ENCODE data around the gene DOC2B. TPM values are rescaled to one million over a fixed set of nuclear protein-coding genes. Genes with fewer than 3 reads are reported as not detected.

The DOC2B gene
- total RNA-seq, 1 experiment from 2014 or later, result 2.7 TPM

DNA sequence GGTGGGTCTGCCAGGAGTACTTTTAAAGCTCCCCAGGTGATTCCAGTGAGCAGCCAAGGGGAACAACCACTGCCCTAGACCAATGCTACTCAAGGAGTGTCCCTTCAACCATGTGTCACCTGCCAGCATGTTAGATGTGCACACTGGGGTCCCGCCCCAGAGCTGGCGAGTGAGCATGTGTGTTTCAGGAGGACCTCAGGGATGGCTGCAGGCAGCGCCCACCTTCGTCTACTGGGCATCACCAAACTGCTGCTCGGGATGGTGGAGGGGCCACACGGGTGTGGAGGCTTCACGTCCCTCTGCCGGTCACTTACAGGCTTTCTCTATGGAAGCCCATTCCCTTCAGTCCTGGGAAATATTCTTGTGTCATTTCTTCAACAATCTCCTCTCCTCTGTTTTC lies 29.0 kb upstream of the DOC2B start (continued):
- TF ChIP-seq, protein P1, sequence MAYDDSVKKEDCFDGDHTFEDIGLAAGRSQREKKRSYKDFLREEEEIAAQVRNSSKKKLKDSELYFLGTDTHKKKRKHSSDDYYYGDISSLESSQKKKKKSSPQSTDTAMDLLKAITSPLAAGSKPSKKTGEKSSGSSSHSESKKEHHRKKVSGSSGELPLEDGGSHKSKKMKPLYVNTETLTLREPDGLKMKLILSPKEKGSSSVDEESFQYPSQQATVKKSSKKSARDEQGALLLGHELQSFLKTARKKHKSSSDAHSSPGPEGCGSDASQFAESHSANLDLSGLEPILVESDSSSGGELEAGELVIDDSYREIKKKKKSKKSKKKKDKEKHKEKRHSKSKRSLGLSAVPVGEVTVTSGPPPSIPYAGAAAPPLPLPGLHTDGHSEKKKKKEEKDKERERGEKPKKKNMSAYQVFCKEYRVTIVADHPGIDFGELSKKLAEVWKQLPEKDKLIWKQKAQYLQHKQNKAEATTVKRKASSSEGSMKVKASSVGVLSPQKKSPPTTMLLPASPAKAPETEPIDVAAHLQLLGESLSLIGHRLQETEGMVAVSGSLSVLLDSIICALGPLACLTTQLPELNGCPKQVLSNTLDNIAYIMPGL (CRISPR knock-in tag; IDR thresholded peaks at IDR 0.05), result no peak
- TF ChIP-seq, protein P2, sequence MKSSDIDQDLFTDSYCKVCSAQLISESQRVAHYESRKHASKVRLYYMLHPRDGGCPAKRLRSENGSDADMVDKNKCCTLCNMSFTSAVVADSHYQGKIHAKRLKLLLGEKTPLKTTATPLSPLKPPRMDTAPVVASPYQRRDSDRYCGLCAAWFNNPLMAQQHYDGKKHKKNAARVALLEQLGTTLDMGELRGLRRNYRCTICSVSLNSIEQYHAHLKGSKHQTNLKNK (CRISPR knock-in tag; IDR thresholded peaks at IDR 0.05), result no peak
- TF ChIP-seq EMX1 (CRISPR knock-in tag; IDR thresholded peaks at IDR 0.05) (no peak), CREM (CRISPR knock-in tag; IDR thresholded peaks at IDR 0.05) (no peak), IRF2 (CRISPR knock-in tag; IDR thresholded peaks at IDR 0.05; ENCODE audit: borderline replicate concordance, low read depth) (no peak), ZNF219 (CRISPR knock-in tag; IDR thresholded peaks at IDR 0.05; ENCODE audit: borderline replicate concordance) (no peak)
- TF ChIP-seq, protein P3, sequence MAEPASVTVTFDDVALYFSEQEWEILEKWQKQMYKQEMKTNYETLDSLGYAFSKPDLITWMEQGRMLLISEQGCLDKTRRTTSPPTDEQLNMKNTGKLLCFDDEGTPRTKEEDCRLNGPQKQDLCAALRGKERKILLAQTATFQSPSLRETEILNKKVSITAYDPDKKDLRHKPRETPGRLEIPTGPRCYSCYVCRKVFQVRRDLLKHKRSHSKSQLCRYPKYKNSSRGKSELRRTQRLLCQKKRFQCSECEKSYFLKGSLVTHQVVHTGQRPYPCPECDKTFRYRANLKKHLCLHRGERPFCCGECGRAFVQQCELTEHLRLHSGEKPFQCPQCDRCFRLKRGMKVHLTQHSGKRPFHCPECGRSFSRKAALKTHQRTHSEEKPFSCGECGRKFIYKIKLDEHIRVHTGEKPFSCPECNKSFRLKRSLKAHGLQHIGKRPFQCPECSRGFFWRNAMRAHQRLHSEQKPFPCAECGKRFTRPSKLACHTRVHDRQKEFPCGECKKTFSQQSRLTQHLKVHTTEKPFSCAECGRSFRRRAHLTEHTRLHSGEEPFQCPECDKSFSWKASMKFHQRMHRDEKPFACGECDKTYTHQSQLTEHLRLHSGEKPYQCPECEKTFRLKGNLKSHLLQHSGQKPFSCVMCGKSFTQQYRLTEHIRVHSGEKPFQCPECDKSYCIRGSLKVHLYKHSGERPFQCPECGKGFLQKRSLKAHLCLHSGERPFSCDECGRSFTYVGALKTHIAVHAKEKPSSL (CRISPR knock-in tag; conservative IDR thresholded peaks at IDR 0.05), result no peak
- TF ChIP-seq, protein P4, sequence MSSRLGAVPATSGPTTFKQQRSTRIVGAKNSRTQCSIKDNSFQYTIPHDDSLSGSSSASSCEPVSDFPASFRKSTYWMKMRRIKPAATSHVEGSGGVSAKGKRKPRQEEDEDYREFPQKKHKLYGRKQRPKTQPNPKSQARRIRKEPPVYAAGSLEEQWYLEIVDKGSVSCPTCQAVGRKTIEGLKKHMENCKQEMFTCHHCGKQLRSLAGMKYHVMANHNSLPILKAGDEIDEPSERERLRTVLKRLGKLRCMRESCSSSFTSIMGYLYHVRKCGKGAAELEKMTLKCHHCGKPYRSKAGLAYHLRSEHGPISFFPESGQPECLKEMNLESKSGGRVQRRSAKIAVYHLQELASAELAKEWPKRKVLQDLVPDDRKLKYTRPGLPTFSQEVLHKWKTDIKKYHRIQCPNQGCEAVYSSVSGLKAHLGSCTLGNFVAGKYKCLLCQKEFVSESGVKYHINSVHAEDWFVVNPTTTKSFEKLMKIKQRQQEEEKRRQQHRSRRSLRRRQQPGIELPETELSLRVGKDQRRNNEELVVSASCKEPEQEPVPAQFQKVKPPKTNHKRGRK (CRISPR knock-in tag; IDR thresholded peaks at IDR 0.05; ENCODE audit: borderline replicate concordance), result no peak
- TF ChIP-seq, protein P5, sequence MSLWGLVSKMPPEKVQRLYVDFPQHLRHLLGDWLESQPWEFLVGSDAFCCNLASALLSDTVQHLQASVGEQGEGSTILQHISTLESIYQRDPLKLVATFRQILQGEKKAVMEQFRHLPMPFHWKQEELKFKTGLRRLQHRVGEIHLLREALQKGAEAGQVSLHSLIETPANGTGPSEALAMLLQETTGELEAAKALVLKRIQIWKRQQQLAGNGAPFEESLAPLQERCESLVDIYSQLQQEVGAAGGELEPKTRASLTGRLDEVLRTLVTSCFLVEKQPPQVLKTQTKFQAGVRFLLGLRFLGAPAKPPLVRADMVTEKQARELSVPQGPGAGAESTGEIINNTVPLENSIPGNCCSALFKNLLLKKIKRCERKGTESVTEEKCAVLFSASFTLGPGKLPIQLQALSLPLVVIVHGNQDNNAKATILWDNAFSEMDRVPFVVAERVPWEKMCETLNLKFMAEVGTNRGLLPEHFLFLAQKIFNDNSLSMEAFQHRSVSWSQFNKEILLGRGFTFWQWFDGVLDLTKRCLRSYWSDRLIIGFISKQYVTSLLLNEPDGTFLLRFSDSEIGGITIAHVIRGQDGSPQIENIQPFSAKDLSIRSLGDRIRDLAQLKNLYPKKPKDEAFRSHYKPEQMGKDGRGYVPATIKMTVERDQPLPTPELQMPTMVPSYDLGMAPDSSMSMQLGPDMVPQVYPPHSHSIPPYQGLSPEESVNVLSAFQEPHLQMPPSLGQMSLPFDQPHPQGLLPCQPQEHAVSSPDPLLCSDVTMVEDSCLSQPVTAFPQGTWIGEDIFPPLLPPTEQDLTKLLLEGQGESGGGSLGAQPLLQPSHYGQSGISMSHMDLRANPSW (CRISPR knock-in tag; conservative IDR thresholded peaks at IDR 0.05; ENCODE audit: low read depth), result no peak

DNA sequence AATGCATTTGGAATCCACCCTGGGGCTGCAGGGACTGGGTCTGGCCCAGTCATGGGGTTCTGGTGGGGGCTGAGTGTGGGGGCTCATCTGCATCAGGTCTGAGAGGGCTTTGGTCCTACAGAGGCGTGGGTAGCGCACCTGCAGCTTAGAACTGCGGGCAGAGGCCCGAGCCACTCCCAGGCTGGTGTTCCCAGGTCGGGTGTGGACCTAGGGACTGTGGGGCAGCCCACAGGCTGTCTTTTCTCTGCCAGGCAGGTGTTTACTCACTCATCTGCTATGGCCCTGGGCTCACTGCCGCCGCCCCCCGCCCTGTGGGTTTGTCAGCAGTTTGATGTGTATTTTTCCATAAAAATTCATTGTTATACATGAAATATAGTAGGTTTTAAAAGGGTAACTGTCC lies 27.0 kb upstream of the DOC2B start:
- DNase-seq (ENCODE audit: low spot score) (no peak), ATAC-seq (no peak)
- Mint-ChIP-seq H3K4me1 (no peaks in the 10 kb centered on the region), H3K9me3 (peaks cover 13% of the 10 kb centered on the region), H3K27ac (no peak overlapping the region), H3K27me3 (ENCODE audit: low read depth) (peaks cover 11% of the 10 kb centered on the region), H3K36me3 (peaks cover 8% of the 10 kb centered on the region), H3K4me3 (no peak overlapping the region)
- TF ChIP-seq ZNF423 (CRISPR knock-in tag; IDR thresholded peaks at IDR 0.05) (no peak), JAZF1 (CRISPR knock-in tag; IDR thresholded peaks at IDR 0.05) (no peak)
- POLR2A ChIA-PET, result no interaction called here
- CTCF ChIA-PET, result no interaction called here

DNA sequence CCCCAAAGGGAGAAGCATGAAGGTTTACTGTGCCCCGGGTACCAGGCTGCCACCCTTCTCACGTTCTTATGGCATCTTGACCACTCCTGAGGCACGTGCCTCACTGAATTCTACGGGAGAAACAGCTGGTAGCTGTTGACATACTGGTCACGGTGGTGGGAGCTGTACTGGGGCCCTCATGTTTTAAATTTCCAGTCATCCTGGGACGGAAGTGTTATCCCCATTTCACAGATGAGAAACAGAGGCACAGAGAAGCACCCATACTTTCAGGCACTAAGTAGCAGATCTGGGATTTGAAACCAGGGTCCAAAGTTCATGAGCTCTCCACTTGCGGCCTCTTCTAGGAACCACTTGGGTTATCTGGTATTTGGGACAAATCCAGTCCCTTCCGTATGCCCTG lies 26.3 kb upstream of the DOC2B start:
- Mint-ChIP-seq H3K4me3 (no peak overlapping the region), H3K9me3 (peaks cover 13% of the 10 kb centered on the region), H3K36me3 (peaks cover 8% of the 10 kb centered on the region), H3K27me3 (ENCODE audit: low read depth) (peaks cover 11% of the 10 kb centered on the region), H3K4me1 (no peaks in the 10 kb centered on the region), H3K27ac (no peak overlapping the region)
- ChIA-PET CTCF (no interaction called here), POLR2A (no interaction called here)
- DNase-seq (ENCODE audit: low spot score) (no peak), ATAC-seq (no peak)
- TF ChIP-seq ZNF219 (CRISPR knock-in tag; IDR thresholded peaks at IDR 0.05; ENCODE audit: borderline replicate concordance) (no peak), CBFB (CRISPR knock-in tag; IDR thresholded peaks at IDR 0.05; ENCODE audit: low read depth) (no peak), RELA (CRISPR knock-in tag; IDR thresholded peaks at IDR 0.05; ENCODE audit: borderline replicate concordance) (no peak), OVOL2 (CRISPR knock-in tag; IDR thresholded peaks at IDR 0.05; ENCODE audit: borderline replicate concordance) (no peak), NFE2L1 (CRISPR knock-in tag; IDR thresholded peaks at IDR 0.05) (no peak), SOX15 (CRISPR knock-in tag; IDR thresholded peaks at IDR 0.05) (no peak), EMX1 (CRISPR knock-in tag; IDR thresholded peaks at IDR 0.05) (no peak), TP53 (CRISPR knock-in tag; IDR thresholded peaks at IDR 0.05) (no peak), NR3C1 (CRISPR knock-in tag; conservative IDR thresholded peaks at IDR 0.05; ENCODE audit: low read depth) (no peak)
- TF ChIP-seq, protein P6, sequence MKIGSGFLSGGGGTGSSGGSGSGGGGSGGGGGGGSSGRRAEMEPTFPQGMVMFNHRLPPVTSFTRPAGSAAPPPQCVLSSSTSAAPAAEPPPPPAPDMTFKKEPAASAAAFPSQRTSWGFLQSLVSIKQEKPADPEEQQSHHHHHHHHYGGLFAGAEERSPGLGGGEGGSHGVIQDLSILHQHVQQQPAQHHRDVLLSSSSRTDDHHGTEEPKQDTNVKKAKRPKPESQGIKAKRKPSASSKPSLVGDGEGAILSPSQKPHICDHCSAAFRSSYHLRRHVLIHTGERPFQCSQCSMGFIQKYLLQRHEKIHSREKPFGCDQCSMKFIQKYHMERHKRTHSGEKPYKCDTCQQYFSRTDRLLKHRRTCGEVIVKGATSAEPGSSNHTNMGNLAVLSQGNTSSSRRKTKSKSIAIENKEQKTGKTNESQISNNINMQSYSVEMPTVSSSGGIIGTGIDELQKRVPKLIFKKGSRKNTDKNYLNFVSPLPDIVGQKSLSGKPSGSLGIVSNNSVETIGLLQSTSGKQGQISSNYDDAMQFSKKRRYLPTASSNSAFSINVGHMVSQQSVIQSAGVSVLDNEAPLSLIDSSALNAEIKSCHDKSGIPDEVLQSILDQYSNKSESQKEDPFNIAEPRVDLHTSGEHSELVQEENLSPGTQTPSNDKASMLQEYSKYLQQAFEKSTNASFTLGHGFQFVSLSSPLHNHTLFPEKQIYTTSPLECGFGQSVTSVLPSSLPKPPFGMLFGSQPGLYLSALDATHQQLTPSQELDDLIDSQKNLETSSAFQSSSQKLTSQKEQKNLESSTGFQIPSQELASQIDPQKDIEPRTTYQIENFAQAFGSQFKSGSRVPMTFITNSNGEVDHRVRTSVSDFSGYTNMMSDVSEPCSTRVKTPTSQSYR (CRISPR knock-in tag; IDR thresholded peaks at IDR 0.05), result no peak
- TF ChIP-seq, protein P7, sequence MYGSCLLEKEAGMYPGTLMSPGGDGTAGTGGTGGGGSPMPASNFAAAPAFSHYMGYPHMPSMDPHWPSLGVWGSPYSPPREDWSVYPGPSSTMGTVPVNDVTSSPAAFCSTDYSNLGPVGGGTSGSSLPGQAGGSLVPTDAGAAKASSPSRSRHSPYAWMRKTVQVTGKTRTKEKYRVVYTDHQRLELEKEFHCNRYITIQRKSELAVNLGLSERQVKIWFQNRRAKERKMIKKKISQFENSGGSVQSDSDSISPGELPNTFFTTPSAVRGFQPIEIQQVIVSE (CRISPR knock-in tag; IDR thresholded peaks at IDR 0.05; ENCODE audit: borderline replicate concordance), result no peak
- TF ChIP-seq, protein P8, sequence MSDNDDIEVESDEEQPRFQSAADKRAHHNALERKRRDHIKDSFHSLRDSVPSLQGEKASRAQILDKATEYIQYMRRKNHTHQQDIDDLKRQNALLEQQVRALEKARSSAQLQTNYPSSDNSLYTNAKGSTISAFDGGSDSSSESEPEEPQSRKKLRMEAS (CRISPR knock-in tag; IDR thresholded peaks at IDR 0.05), result no peak
